ENCODE results near the gene TRANK1. TPM values are rescaled to one million over a fixed set of nuclear protein-coding genes. Genes with fewer than 3 reads are reported as not detected.

TRANK1 gene
- total and polyA plus RNA-seq, 4 donors: 2.9 to 40.0 (median 10.2) TPM

DNA sequence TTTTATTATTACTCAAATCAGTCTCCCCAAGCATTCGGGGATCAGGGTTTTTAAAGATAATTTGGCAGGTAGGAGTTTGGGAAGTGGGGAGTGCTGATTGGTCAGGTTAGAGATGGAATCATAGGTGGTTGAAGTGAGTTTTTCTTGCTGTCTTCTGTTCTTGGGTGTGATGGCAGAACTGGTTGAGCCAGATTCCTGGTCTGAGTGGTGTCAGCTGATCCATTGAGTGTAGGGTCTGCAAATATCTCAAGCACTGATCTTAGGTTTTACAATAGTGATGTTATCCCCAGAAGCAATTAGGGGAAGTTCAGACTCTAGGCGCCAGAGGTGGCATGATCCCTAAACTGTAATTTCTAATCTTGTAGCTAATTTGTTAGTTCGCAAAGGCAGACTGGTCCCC is 20.6 kb upstream of the TRANK1 start:
- TF ChIP-seq HNF4G (IDR thresholded peaks at IDR 0.05) (no peak), NR2F2 (IDR thresholded peaks at IDR 0.05) (no peak), RAD21 (IDR thresholded peaks at IDR 0.05) (no peak), FOXA1 (IDR thresholded peaks at IDR 0.05) (no peak), RXRA (IDR thresholded peaks at IDR 0.05) (no peak), SP1 (IDR thresholded peaks at IDR 0.05) (no peak), HNF4A (conservative IDR thresholded peaks at IDR 0.05) (no peak), FOXA2 (IDR thresholded peaks at IDR 0.05) (no peak), GABPA (IDR thresholded peaks at IDR 0.05 in 1 of 2, conservative IDR thresholded peaks at IDR 0.05 in 1 of 2) (no peak), YY1 (IDR thresholded peaks at IDR 0.05) (no peak)
- TF ChIP-seq, protein P1, sequence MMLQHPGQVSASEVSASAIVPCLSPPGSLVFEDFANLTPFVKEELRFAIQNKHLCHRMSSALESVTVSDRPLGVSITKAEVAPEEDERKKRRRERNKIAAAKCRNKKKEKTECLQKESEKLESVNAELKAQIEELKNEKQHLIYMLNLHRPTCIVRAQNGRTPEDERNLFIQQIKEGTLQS (IDR thresholded peaks at IDR 0.05): no peak
- TF ChIP-seq, protein P2, sequence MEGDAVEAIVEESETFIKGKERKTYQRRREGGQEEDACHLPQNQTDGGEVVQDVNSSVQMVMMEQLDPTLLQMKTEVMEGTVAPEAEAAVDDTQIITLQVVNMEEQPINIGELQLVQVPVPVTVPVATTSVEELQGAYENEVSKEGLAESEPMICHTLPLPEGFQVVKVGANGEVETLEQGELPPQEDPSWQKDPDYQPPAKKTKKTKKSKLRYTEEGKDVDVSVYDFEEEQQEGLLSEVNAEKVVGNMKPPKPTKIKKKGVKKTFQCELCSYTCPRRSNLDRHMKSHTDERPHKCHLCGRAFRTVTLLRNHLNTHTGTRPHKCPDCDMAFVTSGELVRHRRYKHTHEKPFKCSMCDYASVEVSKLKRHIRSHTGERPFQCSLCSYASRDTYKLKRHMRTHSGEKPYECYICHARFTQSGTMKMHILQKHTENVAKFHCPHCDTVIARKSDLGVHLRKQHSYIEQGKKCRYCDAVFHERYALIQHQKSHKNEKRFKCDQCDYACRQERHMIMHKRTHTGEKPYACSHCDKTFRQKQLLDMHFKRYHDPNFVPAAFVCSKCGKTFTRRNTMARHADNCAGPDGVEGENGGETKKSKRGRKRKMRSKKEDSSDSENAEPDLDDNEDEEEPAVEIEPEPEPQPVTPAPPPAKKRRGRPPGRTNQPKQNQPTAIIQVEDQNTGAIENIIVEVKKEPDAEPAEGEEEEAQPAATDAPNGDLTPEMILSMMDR (IDR thresholded peaks at IDR 0.05; ENCODE audit: low read depth, low read length, missing input control): no peak
- TF ChIP-seq, protein P3, sequence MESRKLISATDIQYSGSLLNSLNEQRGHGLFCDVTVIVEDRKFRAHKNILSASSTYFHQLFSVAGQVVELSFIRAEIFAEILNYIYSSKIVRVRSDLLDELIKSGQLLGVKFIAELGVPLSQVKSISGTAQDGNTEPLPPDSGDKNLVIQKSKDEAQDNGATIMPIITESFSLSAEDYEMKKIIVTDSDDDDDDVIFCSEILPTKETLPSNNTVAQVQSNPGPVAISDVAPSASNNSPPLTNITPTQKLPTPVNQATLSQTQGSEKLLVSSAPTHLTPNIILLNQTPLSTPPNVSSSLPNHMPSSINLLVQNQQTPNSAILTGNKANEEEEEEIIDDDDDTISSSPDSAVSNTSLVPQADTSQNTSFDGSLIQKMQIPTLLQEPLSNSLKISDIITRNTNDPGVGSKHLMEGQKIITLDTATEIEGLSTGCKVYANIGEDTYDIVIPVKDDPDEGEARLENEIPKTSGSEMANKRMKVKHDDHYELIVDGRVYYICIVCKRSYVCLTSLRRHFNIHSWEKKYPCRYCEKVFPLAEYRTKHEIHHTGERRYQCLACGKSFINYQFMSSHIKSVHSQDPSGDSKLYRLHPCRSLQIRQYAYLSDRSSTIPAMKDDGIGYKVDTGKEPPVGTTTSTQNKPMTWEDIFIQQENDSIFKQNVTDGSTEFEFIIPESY (IDR thresholded peaks at IDR 0.05): no peak
- Histone ChIP-seq H3K27me3 (ENCODE audit: control insufficient read depth in 4 of 4, insufficient read depth in 4 of 4, low read length in 3 of 4) (no peaks in the 10 kb centered on the region), H3K4me3 (ENCODE audit: low read depth in 1 of 3, low read length in 3 of 3) (no peak overlapping the region), H3K27ac (ENCODE audit: low read depth in 1 of 2, low read length in 2 of 2) (no peak overlapping the region), H3K36me3 (ENCODE audit: control insufficient read depth in 4 of 4, insufficient read depth in 3 of 4, low read depth in 1 of 4, low read length in 3 of 4) (no peaks in the 10 kb centered on the region), H3K9ac (ENCODE audit: low read depth in 1 of 2, low read length in 2 of 2) (no peak overlapping the region), H3K4me1 (ENCODE audit: control insufficient read depth in 4 of 4, insufficient read depth in 4 of 4, low read length in 3 of 4) (no peaks in the 10 kb centered on the region), H3K9me3 (ENCODE audit: control insufficient read depth in 4 of 4, low read length in 3 of 4) (no peaks in the 10 kb centered on the region)
- no peak for DNase-seq (ENCODE audit: low spot score)
- WGBS: 75% methylated on average over 3 of the region's 3 CpGs

DNA sequence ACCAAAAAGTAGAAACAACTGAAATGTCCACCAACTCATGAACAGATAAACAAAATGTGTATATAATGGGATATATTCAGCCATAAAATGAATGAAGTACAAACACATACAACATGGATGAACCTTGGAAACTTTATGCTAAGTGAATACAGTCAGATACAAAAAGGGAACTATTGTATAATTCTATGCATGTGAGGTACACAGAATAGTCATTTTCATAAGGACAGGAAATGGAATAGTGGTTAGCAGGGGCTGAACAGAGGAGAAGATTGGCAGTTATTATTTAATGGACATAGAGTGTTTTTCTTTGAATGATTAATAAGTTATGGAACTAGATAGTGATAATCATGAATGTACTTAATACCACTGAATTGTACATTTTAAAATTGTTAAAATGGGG is 20.0 kb upstream of the TRANK1 start:
- no peaks in the 10 kb centered on the region for H3K4me1 ChIP-seq (ENCODE audit: control insufficient read depth in 4 of 4, insufficient read depth in 4 of 4, low read length in 3 of 4)
- no peaks in the 10 kb centered on the region for H3K9me3 ChIP-seq (ENCODE audit: control insufficient read depth in 4 of 4, low read length in 3 of 4)
- no peak overlapping the region for H3K4me3 ChIP-seq (ENCODE audit: low read depth in 1 of 3, low read length in 3 of 3)
- no peaks in the 10 kb centered on the region for H3K27me3 ChIP-seq (ENCODE audit: control insufficient read depth in 4 of 4, insufficient read depth in 4 of 4, low read length in 3 of 4)
- H3K27ac ChIP-seq (ENCODE audit: low read depth in 1 of 2, low read length in 2 of 2): no peak overlapping the region
- no peak for DNase-seq (ENCODE audit: low spot score)
- no peak overlapping the region for H3K9ac ChIP-seq (ENCODE audit: low read depth in 1 of 2, low read length in 2 of 2)
- TF ChIP-seq RAD21 (IDR thresholded peaks at IDR 0.05) (no peak), TAF1 (conservative IDR thresholded peaks at IDR 0.05) (no peak), HNF4G (IDR thresholded peaks at IDR 0.05) (no peak), HNF4A (conservative IDR thresholded peaks at IDR 0.05) (no peak), FOXA2 (IDR thresholded peaks at IDR 0.05) (no peak), NR2F2 (IDR thresholded peaks at IDR 0.05) (no peak), JUND (IDR thresholded peaks at IDR 0.05) (no peak), SP1 (IDR thresholded peaks at IDR 0.05) (no peak), FOXA1 (IDR thresholded peaks at IDR 0.05) (no peak), GABPA (IDR thresholded peaks at IDR 0.05 in 1 of 2, conservative IDR thresholded peaks at IDR 0.05 in 1 of 2) (no peak)
- TF ChIP-seq, protein P2 (IDR thresholded peaks at IDR 0.05; ENCODE audit: low read depth, low read length, missing input control): no peak
- TF ChIP-seq, protein P4, sequence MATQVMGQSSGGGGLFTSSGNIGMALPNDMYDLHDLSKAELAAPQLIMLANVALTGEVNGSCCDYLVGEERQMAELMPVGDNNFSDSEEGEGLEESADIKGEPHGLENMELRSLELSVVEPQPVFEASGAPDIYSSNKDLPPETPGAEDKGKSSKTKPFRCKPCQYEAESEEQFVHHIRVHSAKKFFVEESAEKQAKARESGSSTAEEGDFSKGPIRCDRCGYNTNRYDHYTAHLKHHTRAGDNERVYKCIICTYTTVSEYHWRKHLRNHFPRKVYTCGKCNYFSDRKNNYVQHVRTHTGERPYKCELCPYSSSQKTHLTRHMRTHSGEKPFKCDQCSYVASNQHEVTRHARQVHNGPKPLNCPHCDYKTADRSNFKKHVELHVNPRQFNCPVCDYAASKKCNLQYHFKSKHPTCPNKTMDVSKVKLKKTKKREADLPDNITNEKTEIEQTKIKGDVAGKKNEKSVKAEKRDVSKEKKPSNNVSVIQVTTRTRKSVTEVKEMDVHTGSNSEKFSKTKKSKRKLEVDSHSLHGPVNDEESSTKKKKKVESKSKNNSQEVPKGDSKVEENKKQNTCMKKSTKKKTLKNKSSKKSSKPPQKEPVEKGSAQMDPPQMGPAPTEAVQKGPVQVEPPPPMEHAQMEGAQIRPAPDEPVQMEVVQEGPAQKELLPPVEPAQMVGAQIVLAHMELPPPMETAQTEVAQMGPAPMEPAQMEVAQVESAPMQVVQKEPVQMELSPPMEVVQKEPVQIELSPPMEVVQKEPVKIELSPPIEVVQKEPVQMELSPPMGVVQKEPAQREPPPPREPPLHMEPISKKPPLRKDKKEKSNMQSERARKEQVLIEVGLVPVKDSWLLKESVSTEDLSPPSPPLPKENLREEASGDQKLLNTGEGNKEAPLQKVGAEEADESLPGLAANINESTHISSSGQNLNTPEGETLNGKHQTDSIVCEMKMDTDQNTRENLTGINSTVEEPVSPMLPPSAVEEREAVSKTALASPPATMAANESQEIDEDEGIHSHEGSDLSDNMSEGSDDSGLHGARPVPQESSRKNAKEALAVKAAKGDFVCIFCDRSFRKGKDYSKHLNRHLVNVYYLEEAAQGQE (IDR thresholded peaks at IDR 0.05): no peak
- TF ChIP-seq, protein P3 (IDR thresholded peaks at IDR 0.05): no peak
- no peaks in the 10 kb centered on the region for H3K36me3 ChIP-seq (ENCODE audit: control insufficient read depth in 4 of 4, insufficient read depth in 3 of 4, low read depth in 1 of 4, low read length in 3 of 4)
